Measurements from ENCODE around the gene RAB38.

Gene RAB38

DNA sequence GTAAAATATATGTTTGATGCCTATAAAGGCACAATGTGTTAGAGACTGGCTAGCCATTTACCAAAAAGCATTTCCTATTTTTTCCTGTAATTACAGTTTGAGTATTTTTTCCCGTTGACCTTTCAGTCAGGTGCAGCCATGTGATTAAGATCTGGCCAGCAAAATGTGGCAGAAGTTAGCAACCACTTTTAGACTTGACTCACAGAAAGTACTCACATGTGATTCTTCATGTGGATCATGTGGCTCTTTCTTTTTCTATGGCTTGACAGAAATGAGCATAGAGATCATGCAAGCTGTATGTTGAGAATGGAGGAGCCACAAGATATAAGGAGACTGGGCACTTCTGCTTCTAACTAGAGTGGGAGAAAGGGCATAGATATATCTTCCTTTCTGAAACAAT, 27.3 kb upstream of the RAB38 start:
- no peak for TF ChIP-seq ZFX (IDR thresholded peaks at IDR 0.05; ENCODE audit: borderline replicate concordance)
- H3K27ac ChIP-seq = no peak overlapping the region

- TF ChIP-seq CTCF (IDR thresholded peaks at IDR 0.05) = no peak
- TF ChIP-seq ZFX (IDR thresholded peaks at IDR 0.05; ENCODE audit: borderline replicate concordance) = no peak
Measured at GRCh38 chr11:88196393-88196792, 21.1 kb upstream of the RAB38 start.

GRCh38 chr11:88195908-88196307, 20.7 kb upstream of the RAB38 start:
- H3K27ac ChIP-seq = no peak overlapping the region
- no peak for TF ChIP-seq CTCF (IDR thresholded peaks at IDR 0.05)
- no peak for TF ChIP-seq ZFX (IDR thresholded peaks at IDR 0.05; ENCODE audit: borderline replicate concordance)

More at GRCh38 chr11:88196393-88196792, 21.1 kb upstream of the RAB38 start:
- H3K27ac ChIP-seq = no peak overlapping the region

- H3K27ac ChIP-seq = no peak overlapping the region
Measured at GRCh38 chr11:88194990-88195389, 19.7 kb upstream of the RAB38 start.

GRCh38 chr11:88193278-88193677, 18.0 kb upstream of the RAB38 start:
- H3K27ac ChIP-seq = no peak overlapping the region
- TF ChIP-seq CTCF (IDR thresholded peaks at IDR 0.05) (no peak), ZFX (IDR thresholded peaks at IDR 0.05; ENCODE audit: borderline replicate concordance) (no peak)

More at GRCh38 chr11:88194990-88195389, 19.7 kb upstream of the RAB38 start:
- no peak for TF ChIP-seq CTCF (IDR thresholded peaks at IDR 0.05)
- no peak for TF ChIP-seq ZFX (IDR thresholded peaks at IDR 0.05; ENCODE audit: borderline replicate concordance)

- no peak overlapping the region for H3K27ac ChIP-seq
- no peak for TF ChIP-seq CTCF (IDR thresholded peaks at IDR 0.05)
- TF ChIP-seq ZFX (IDR thresholded peaks at IDR 0.05; ENCODE audit: borderline replicate concordance) = no peak
Measured at GRCh38 chr11:88188932-88189253, 13.7 kb upstream of the RAB38 start.

GRCh38 chr11:88188251-88188931, 13.1 kb upstream of the RAB38 start:
- H3K27ac ChIP-seq = no peak overlapping the region
- TF ChIP-seq CTCF (IDR thresholded peaks at IDR 0.05) (no peak), ZFX (IDR thresholded peaks at IDR 0.05; ENCODE audit: borderline replicate concordance) (no peak)

DNA sequence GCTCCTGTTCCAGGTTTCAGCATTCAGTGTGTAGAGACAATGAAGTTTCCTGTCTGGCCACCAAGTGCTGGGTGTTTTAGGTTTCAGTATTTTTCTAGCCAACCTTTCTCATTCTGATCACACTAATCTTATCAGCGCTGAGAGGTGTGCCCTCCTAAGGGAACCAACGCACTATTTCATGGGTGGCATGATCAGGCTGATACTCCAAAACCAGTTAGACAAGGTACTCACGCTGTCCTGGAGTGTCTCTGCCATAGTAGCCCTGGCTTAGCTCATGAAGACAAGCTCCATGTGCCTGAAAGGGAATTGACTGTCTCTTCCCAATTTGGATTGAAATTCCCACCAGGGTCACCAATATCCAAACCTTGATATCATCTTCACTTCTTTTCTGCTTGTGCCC, 8.0 kb upstream of the RAB38 start:
- no peak for TF ChIP-seq ZFX (IDR thresholded peaks at IDR 0.05; ENCODE audit: borderline replicate concordance)
- no peak for TF ChIP-seq CTCF (IDR thresholded peaks at IDR 0.05)
- no peak overlapping the region for H3K27ac ChIP-seq
